Mononuclear cell (primary cell): Measurements from ENCODE around the gene FNDC3A. TPM values are rescaled to one million over a fixed set of nuclear protein-coding genes. Genes with fewer than 3 reads are reported as not detected.
A peak's percentile ranks its signal among the peaks of the same experiment; 100 is the strongest.

ENCODE experiments used
- H3K27me3 ChIP-seq: 2 replicates; pipeline ENCODE4 v1.6.0; 2011; ENCODE audit warnings: low read length, control low read depth; ENCODE audit not compliant: insufficient read depth
- H3K4me1 ChIP-seq: 2 replicates; pipeline ENCODE4 v1.5.1; 2011; ENCODE audit warnings: mild to moderate bottlenecking, low read length, control low read depth; ENCODE audit not compliant: insufficient read depth
- H3K4me3 ChIP-seq: 2 replicates; pipeline ENCODE4 v1.5.1; 2011; ENCODE audit warnings: mild to moderate bottlenecking, low read length, moderate library complexity
- H3K9me3 ChIP-seq: 2 replicates; pipeline ENCODE4 v1.5.1; 2011; ENCODE audit warnings: low read depth, mild to moderate bottlenecking, control low read depth, low read length
- total RNA-seq: library from RNA; depleted of rRNA; stranded (reverse); fragments of >200 nt; gene quantifications from one replicate; pipeline ENCODE4 v1.2.3, GENCODE V29; 2012

Gene FNDC3A
- total RNA-seq, 1 donor, result 29.5 TPM

DNA sequence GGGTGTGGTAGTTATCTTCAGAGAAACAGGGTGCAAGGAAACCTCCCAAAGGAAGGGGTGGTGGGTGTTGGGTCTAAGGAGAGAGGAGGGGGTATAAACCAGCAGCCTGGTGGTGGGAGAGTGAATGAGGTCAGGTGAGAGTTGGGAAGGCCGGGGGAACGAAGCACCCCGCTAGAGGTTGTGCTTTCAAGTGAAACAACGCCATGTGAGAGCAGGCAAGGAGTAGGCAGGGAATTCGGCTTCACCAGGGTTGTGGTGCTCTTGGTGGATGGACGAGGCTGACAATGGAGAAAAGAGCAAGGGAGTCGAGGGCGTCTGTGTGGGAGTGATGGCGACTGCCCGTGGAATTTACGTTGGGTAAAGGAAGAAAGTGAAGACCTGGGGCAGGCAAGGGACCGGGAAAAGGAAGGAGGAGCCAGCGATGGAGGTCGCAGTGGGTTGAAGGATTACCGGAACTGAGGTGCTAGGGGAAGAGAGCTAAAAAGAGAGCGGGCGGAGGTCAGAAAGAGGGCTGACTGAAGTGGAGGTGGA lies 242.3 kb downstream of the FNDC3A start:
- no peaks in the 10 kb centered on the region for H3K9me3 ChIP-seq
- H3K4me3 ChIP-seq, result no peak overlapping the region
- peaks cover 49% of the 10 kb centered on the region for H3K4me1 ChIP-seq
- H3K27me3 ChIP-seq, result peaks cover 39% of the 10 kb centered on the region

DNA sequence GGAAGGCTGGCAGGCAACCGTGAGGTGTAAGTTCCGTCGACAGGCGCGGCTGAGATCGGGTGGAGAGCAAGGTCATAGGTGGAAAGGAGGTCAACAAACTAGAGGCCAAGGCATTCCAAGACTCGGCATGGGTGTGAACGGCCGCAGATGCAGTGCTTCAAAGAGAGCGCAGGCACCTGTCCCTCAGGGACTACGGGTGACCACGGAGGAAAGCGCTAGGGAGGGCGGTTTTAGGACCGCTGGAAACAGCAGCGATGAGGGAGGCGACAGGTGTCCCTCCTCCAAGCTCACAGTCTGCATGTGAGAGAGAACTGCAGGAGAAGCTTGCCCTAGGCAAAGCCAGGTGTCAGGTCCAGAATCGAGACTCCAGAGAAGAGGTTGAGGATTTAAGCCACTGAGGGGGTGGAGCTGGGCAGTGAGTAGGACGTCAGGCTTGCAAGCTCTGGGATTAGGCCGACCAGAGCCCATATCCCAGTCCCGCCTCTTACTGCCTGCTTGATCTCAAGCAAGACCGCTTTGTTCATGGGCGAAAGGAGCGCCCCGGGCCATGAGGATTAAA lies 242.9 kb downstream of the FNDC3A start:
- no peak overlapping the region for H3K4me3 ChIP-seq
- H3K27me3 ChIP-seq, result peaks cover 45% of the 10 kb centered on the region
- no peaks in the 10 kb centered on the region for H3K9me3 ChIP-seq
- H3K4me1 ChIP-seq, result peaks cover 44% of the 10 kb centered on the region

DNA sequence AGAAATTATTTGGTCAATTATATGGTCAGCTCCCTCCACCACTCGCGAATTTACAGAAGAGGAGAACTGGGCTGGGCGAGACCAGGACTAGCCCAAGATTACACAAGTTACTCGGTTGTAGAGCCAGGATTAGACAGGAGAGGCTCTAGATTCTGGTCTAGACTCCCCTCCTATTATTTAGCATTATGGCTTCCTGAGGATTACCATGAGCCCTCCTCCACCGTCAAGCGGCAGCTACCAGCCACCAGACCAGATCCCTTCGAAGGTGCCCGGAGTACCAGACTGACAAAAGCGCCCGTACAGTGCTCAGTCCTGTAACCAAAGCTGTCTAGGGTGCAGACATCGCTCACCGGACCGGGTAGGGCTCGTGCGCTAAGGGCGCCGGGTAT lies 243.9 kb downstream of the FNDC3A start:
- Histone ChIP-seq H3K4me3 (peak overlapping the region; percentile 34), H3K4me1 (peaks cover 34% of the 10 kb centered on the region), H3K9me3 (no peaks in the 10 kb centered on the region), H3K27me3 (peaks cover 49% of the 10 kb centered on the region)

DNA sequence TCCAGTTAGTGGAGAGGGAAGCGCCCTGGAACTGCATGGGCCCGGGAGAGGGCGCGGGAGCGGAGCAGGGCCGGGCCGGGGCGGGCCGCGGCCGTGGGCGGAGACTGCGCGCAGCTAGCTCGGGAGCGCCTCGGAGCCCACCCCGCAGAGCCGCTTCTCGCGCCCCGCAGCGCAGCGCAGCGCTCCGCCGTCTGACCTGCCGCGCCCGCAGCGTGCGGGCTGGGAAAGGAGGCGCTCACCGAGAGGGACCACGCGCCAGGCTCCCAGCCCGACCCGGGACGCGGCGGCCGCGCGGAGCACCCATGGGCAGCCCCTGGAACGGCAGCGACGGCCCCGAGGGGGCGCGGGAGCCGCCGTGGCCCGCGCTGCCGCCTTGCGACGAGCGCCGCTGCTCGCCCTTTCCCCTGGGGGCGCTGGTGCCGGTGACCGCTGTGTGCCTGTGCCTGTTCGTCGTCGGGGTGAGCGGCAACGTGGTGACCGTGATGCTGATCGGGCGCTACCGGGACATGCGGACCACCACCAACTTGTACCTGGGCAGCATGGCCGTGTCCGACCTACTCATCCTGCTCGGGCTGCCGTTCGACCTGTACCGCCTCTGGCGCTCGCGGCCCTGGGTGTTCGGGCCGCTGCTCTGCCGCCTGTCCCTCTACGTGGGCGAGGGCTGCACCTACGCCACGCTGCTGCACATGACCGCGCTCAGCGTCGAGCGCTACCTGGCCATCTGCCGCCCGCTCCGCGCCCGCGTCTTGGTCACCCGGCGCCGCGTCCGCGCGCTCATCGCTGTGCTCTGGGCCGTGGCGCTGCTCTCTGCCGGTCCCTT lies 244.5 kb downstream of the FNDC3A start, which contains the start of gene MLNR:
TSS of gene MLNR (plus strand) at position 303 of the 820 bp plus-strand sequence. CDS start at position 303, 0 bp downstream.
- no peaks in the 10 kb centered on the region for H3K9me3 ChIP-seq
- peaks cover 49% of the 10 kb centered on the region for H3K27me3 ChIP-seq
- peak within 1 kb of the TSS; percentile 34 for H3K4me3 ChIP-seq
- H3K4me1 ChIP-seq, result peaks cover 28% of the 10 kb centered on the region

DNA sequence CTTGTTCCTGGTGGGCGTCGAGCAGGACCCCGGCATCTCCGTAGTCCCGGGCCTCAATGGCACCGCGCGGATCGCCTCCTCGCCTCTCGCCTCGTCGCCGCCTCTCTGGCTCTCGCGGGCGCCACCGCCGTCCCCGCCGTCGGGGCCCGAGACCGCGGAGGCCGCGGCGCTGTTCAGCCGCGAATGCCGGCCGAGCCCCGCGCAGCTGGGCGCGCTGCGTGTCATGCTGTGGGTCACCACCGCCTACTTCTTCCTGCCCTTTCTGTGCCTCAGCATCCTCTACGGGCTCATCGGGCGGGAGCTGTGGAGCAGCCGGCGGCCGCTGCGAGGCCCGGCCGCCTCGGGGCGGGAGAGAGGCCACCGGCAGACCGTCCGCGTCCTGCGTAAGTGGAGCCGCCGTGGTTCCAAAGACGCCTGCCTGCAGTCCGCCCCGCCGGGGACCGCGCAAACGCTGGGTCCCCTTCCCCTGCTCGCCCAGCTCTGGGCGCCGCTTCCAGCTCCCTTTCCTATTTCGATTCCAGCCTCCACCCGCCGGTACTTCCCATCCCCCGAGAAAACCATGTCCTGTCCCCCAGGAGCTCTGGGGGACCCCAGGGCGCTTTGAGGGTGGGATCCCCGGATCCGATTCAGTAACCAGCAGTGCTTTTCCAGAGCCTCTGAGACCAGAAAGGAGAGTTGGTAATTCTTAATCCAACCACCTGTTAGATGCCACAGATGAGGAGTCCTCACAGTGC lies 245.3 kb downstream of the FNDC3A start:
- H3K27me3 ChIP-seq, result peaks cover 49% of the 10 kb centered on the region
- peak overlapping the region; percentile 34 for H3K4me3 ChIP-seq
- H3K9me3 ChIP-seq, result no peaks in the 10 kb centered on the region
- peaks cover 23% of the 10 kb centered on the region for H3K4me1 ChIP-seq

DNA sequence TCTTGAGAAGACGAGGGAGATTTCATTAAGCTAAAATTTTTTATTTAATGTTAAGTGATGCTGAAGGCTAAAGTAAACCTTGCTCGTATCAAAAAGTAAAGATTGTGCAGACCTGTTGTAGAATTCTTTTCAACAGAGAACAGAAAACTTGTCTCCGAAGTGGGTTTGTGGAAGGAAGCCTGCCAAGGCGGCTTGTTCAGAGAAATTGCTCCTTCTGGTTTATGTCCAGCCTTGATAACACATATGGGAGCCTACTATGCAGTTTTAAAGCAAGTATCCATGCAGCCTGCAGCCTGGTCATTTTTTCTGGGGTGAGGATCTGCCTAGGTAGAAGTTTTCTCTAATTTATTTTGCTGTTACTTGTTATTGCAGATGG lies 245.9 kb downstream of the FNDC3A start:
- Histone ChIP-seq H3K9me3 (no peaks in the 10 kb centered on the region), H3K4me3 (no peak overlapping the region), H3K4me1 (peaks cover 18% of the 10 kb centered on the region), H3K27me3 (peaks cover 49% of the 10 kb centered on the region)

DNA sequence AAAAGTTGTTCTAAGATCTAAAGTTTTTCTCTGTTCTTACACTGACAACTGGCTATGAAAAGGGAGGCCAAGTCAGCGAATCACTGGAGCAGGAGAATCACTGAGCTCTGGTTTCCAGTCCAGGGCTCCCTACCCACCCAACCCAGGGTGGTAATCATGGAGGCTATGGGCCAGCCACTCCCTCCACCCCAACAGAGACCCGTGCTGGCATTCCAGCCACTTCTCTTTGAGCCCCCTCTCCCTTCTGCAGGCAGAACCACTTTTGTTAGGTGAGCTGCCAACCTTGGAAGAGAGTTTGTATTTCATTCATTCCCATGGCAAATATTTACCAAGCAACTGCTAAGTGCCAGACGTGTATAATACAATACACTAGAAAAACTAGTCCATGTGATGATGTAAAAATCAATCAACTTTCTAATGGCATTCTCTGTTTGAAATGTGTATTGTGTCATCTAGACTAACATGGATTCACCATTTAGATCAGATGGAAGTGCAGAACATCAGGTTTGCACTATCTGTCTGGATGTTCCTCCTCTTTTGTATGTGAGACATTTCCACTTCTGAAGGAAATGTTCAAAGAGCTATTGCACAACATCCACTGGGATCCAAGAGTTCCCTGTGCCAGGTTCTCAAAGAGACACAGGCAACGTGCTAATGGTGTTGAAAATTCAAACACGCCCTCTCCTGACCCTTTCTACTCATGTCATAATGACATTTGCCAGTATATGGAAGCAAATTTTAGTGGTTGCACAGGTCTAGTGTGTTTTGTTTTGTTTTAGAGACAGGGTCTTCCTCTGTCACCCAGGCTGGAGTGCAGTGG lies 249.7 kb downstream of the FNDC3A start:
- peaks cover 28% of the 10 kb centered on the region for H3K27me3 ChIP-seq
- H3K9me3 ChIP-seq, result no peaks in the 10 kb centered on the region
- no peak overlapping the region for H3K4me3 ChIP-seq
- H3K4me1 ChIP-seq, result peaks cover 9% of the 10 kb centered on the region

DNA sequence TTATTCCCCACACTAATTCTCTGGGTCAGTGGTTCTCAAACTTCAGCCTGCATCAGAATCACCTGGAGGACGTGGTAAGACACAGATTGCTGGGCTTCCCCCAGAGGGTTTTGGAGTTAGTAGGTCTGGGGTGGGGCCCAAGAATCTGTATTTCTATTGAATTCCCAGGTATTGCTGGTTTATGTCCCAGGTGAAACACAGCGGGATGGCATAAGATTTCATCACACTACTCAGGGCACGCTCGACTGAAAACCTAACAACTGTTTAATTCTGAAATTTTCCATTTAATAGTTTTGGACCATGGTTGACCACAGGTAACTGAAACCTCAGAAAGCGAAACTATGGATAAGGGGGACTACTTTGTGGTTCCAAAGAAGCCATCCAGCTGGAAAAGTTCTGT lies 250.9 kb downstream of the FNDC3A start:
- H3K4me3 ChIP-seq, result no peak overlapping the region
- H3K4me1 ChIP-seq, result no peaks in the 10 kb centered on the region
- H3K27me3 ChIP-seq, result peaks cover 16% of the 10 kb centered on the region
- no peaks in the 10 kb centered on the region for H3K9me3 ChIP-seq

DNA sequence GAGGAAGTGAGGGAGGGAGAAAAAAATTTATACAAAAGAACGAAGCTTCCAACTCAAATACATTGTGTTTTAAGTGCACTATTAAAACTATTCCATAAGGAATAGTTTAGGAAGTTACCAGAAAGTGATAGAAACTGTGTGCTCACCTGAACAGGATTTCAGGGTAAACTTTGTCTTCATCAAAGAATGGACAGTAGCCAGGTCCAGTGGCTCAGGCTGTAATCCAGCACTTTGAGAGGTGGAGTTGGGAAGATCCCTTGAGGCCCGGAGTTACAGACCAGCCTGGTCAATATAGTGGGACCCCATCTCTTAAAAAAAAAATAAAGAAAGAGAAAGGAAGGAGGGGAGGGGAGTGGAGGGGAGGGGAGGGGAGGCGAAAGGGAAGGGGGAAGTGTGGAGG lies 259.0 kb downstream of the FNDC3A start:
- Histone ChIP-seq H3K4me3 (no peak overlapping the region), H3K27me3 (no peaks in the 10 kb centered on the region), H3K9me3 (no peaks in the 10 kb centered on the region), H3K4me1 (no peaks in the 10 kb centered on the region)

DNA sequence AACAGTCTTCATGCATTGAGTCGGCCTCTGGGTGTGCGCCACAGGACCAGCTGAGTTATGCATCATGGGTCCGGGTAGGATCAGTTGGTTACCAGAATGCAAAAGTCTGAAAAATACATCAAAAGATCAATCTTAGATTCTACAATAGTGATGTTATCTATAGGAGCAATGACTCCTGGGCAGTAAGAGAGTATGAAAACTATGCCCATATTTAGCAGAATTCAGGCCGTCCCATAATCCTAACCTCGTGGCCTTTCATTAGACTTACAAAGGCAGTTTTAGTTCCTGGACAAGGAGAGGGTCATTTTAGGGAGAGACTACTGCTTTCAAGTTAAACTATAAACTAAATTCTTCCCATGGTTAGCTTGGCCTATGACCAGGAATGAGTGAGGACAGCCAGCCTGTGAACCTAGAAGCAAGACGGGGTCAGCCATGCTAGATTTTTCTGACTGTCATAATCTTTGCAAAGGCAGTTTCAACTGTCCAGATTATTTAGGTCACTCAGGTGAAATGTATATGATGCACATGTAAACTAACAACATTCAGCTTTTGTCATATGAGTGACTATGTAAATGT lies 260.2 kb downstream of the FNDC3A start:
- H3K4me1 ChIP-seq, result no peaks in the 10 kb centered on the region
- H3K9me3 ChIP-seq, result no peaks in the 10 kb centered on the region
- H3K27me3 ChIP-seq, result no peaks in the 10 kb centered on the region
- H3K4me3 ChIP-seq, result no peak overlapping the region

DNA sequence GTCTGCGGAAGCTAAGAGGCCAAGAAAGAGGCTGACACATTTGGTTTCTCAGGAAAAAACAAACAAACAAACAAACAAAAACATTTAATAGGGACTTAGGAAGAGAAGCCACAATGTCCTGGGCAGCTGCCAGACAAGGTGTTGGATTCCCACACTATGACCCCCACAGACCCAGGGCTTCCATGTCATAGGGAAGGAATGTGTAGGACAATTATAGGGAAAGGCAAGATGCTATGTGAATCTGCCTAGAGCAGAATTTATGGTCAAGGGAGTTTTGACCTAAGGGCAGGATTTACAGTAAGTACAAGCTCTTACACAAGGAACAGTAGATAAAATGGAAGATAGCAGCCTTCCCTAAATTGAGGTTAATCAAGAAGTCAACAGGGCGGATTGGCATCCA lies 262.9 kb downstream of the FNDC3A start:
- Histone ChIP-seq H3K4me1 (no peaks in the 10 kb centered on the region), H3K27me3 (no peaks in the 10 kb centered on the region), H3K9me3 (no peaks in the 10 kb centered on the region), H3K4me3 (no peak overlapping the region)

DNA sequence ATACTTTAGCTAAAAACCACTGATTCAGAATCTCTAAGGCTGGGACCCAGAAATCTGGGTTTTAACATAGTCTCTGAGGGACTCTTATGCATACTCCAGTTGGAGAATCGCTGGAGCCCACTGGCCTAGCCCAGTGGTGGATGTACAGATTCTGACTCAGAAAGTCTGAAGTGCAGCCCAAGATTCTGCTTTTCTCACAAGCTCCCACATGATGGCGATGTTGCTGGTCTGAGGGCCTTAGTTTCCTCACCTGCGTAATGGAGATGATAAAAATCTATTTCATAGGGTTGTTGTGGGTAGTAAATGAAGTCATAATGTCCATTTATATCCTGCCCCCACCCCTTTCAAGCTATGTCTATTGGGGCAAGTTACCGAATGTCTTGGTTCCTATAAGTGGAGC lies 264.3 kb downstream of the FNDC3A start:
- Histone ChIP-seq H3K4me3 (no peak overlapping the region), H3K4me1 (no peaks in the 10 kb centered on the region), H3K27me3 (no peaks in the 10 kb centered on the region), H3K9me3 (no peaks in the 10 kb centered on the region)

DNA sequence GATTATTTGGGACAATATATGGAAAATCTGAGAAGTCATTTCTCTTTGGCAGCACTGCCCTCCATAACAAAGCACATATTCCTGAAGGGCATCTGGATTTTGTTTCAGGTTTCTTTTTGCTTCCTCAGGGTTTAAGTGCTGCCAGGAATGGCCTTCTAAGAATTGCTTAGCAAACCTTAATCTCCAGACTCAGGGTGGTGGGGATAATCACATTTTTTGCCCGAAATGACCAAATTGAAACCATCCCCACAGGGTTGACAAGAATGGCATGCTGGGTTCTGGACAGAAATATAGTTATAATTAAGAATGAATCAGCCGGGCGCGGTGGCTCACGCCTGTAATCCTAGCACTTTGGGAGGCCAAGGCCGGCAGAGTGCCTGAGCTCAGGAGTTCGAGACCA lies 265.6 kb downstream of the FNDC3A start:
- Histone ChIP-seq H3K4me3 (no peak overlapping the region), H3K9me3 (no peaks in the 10 kb centered on the region), H3K4me1 (no peaks in the 10 kb centered on the region), H3K27me3 (no peaks in the 10 kb centered on the region)

DNA sequence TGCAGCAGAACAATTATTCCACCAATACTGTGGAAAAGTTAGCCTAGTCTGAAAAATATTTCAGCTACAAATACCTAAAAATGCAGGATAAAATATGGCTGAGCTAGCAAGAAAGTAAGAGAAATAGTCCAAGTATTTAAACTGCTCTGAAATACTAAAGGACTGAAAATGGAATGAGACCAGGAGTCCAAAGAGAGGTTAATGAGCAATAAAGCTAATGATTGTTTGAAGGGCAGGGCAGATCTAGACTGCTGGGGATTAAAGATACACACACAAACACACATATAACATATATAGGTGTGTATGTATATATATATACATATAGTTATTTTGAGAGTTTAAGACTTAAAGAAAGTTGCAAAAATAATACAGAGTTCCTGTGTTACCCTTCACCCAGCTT lies 269.4 kb downstream of the FNDC3A start:
- peaks cover 19% of the 10 kb centered on the region for H3K4me1 ChIP-seq
- H3K4me3 ChIP-seq, result no peak overlapping the region
- no peaks in the 10 kb centered on the region for H3K27me3 ChIP-seq
- no peaks in the 10 kb centered on the region for H3K9me3 ChIP-seq
